WTC11 (cell line): ENCODE data around the gene PPP1R3F. TPM values are rescaled to one million over a fixed set of nuclear protein-coding genes. Genes with fewer than 3 reads are reported as not detected.

ENCODE experiments used
- ATAC-seq: fragments of 200-7000 bp; cut with Tn5 transposase; 2 replicates; pipeline ENCODE4 v1.10.0; 2021; ENCODE audit warnings: mild to moderate bottlenecking, moderate library complexity
- CTCF ChIA-PET: fragments of 300-600 bp; sonication (Branson Sonifier 250); formaldehyde crosslinking; loops from one replicate; lab custom pipeline; 2021; ENCODE audit warnings: antibody characterized with exemption; lab: Charles Lee
- POLR2A ChIA-PET: fragments of 350-600 bp; sonication (Branson Sonifier 250); formaldehyde crosslinking; loops from one replicate; lab custom pipeline; 2021; ENCODE audit warnings: antibody characterized with exemption; lab: Charles Lee
- DNase-seq: peaks from one replicate; pipeline ENCODE4 v3.0.0; 2021; ENCODE audit warnings: low spot score
- H3K27ac Mint-ChIP-seq: 2 replicates; pipeline ENCODE4 v1.8.0; 2021; ENCODE audit warnings: mixed read lengths
- H3K27me3 Mint-ChIP-seq: 2 replicates; pipeline ENCODE4 v1.8.0; 2021; ENCODE audit warnings: low read depth, mild to moderate bottlenecking, moderate library complexity, mixed read lengths
- H3K36me3 Mint-ChIP-seq: 2 replicates; pipeline ENCODE4 v1.8.0; 2021; ENCODE audit warnings: mixed read lengths
- H3K4me1 Mint-ChIP-seq: 2 replicates; pipeline ENCODE4 v1.8.0; 2022; ENCODE audit warnings: mixed read lengths
- H3K4me3 Mint-ChIP-seq: 2 replicates; pipeline ENCODE4 v1.8.0; 2021; ENCODE audit warnings: mild to moderate bottlenecking, moderate library complexity, mixed read lengths
- H3K9me3 Mint-ChIP-seq: 2 replicates; pipeline ENCODE4 v1.8.0; 2021; ENCODE audit warnings: mixed read lengths
- AFF4 ChIP-seq: sonication (generic); formaldehyde crosslinking; IDR thresholded peaks from 2 replicates; pipeline ENCODE4 v1.8.1; 2023; ENCODE audit warnings: mild to moderate bottlenecking, missing genetic modification reagents, borderline replicate concordance
- ATF1 ChIP-seq: sonication (generic); formaldehyde crosslinking; IDR thresholded peaks from 2 replicates; pipeline ENCODE4 v1.8.1; 2023; ENCODE audit warnings: mild to moderate bottlenecking, moderate library complexity, missing genetic modification reagents
- ATF3 ChIP-seq: sonication (generic); formaldehyde crosslinking; conservative IDR thresholded peaks from 2 replicates; pipeline ENCODE4 v1.8.1; 2022; ENCODE audit warnings: mild to moderate bottlenecking, missing genetic modification reagents
- E2F4 ChIP-seq: sonication (generic); formaldehyde crosslinking; IDR thresholded peaks from 2 replicates; pipeline ENCODE4 v1.8.1; 2022; ENCODE audit warnings: low read depth, mild to moderate bottlenecking, moderate library complexity, missing genetic modification reagents, borderline replicate concordance
- FOXJ3 ChIP-seq: sonication (generic); formaldehyde crosslinking; IDR thresholded peaks from 2 replicates; pipeline ENCODE4 v1.9.0; 2021; ENCODE audit warnings: missing genetic modification reagents, mild to moderate bottlenecking, borderline replicate concordance
- IRF2 ChIP-seq: sonication (generic); formaldehyde crosslinking; IDR thresholded peaks from 2 replicates; pipeline ENCODE4 v1.8.0; 2022; ENCODE audit warnings: low read depth, missing genetic modification reagents, borderline replicate concordance
- JUN ChIP-seq: sonication (generic); formaldehyde crosslinking; IDR thresholded peaks from 2 replicates; pipeline ENCODE4 v1.8.0; 2023; ENCODE audit warnings: mild to moderate bottlenecking, missing genetic modification reagents
- KAT7 ChIP-seq: sonication (generic); formaldehyde crosslinking; IDR thresholded peaks from 2 replicates; pipeline ENCODE4 v1.8.1; 2023; ENCODE audit warnings: missing genetic modification reagents, mild to moderate bottlenecking, borderline replicate concordance
- ZNF263 ChIP-seq: sonication (generic); formaldehyde crosslinking; IDR thresholded peaks from 2 replicates; pipeline ENCODE4 v1.8.1; 2022; ENCODE audit warnings: low read depth, mild to moderate bottlenecking, moderate library complexity, missing genetic modification reagents
- ZNF281 ChIP-seq: sonication (generic); formaldehyde crosslinking; IDR thresholded peaks from 2 replicates; pipeline ENCODE4 v1.8.0; 2023; ENCODE audit warnings: mild to moderate bottlenecking, missing genetic modification reagents
- ZNF512 ChIP-seq: sonication (generic); formaldehyde crosslinking; IDR thresholded peaks from 2 replicates; pipeline ENCODE4 v1.8.1; 2022; ENCODE audit warnings: missing genetic modification reagents, borderline replicate concordance
- total RNA-seq: library from RNA; stranded (reverse); gene quantifications from 3 replicates; pipeline ENCODE4 v1.2.3, GENCODE V29; 2021

Gene PPP1R3F
- total RNA-seq, 1 experiment from 2014 or later: 7.0 TPM

- Mint-ChIP-seq H3K9me3 (no peaks in the 10 kb centered on the region), H3K4me1 (no peaks in the 10 kb centered on the region), H3K27me3 (no peaks in the 10 kb centered on the region; the same call in 1 of the 2 replicates), H3K36me3 (no peaks in the 10 kb centered on the region), H3K27ac (no peak overlapping the region), H3K4me3 (no peak overlapping the region)
- ATAC-seq (no peak), DNase-seq (no peak)
- no peak for TF ChIP-seq KAT7 (CRISPR knock-in tag)
- TF ChIP-seq ATF3 (CRISPR knock-in tag): no peak
- no peak for TF ChIP-seq ZNF263
- no peak for TF ChIP-seq AFF4
- TF ChIP-seq JUN (CRISPR knock-in tag): no peak
- TF ChIP-seq E2F4 (CRISPR knock-in tag): no peak
- TF ChIP-seq IRF2 (CRISPR knock-in tag): no peak
- no peak for TF ChIP-seq ZNF281
- TF ChIP-seq ATF1 (CRISPR knock-in tag): no peak
- TF ChIP-seq ZNF512: no peak
- ChIA-PET CTCF (no interaction called here), POLR2A (no interaction called here)
Measured at GRCh38 chrX:49256268-49256995, 13.2 kb upstream of the PPP1R3F start.

- no peak for ATAC-seq
- no peak for DNase-seq
- Mint-ChIP-seq H3K27me3 (peaks cover 2% of the 10 kb centered on the region; the same call in 1 of the 2 replicates), H3K9me3 (no peaks in the 10 kb centered on the region), H3K4me3 (no peak overlapping the region)
- no peak for TF ChIP-seq FOXJ3 (CRISPR knock-in tag)
- TF ChIP-seq, all 79 proteins: peak for 0
- H3K4me1 Mint-ChIP-seq: no peaks in the 10 kb centered on the region
- no peak overlapping the region for H3K27ac Mint-ChIP-seq
- POLR2A ChIA-PET: no interaction called here
- CTCF ChIA-PET: no interaction called here
- H3K36me3 Mint-ChIP-seq: no peaks in the 10 kb centered on the region
Measured at GRCh38 chrX:49257074-49257790, 12.4 kb upstream of the PPP1R3F start.
